Stimulated activated CD8-positive, alpha-beta memory T cell treated with anti-CD3 and anti-CD28 coated beads, Interleukin-4, amount 100 ng/mL, for 4 hours (primary cell): ENCODE measurements around the gene RBBP8NL.
"Not testable (repeated sequence)": the region's sequence is repeated elsewhere in the genome, so short reads cannot be mapped to it uniquely, and the experiment has no call there.

Experiments used
- DNase-seq, 2 donors: peaks; one replicate each; pipeline ENCODE4 v3.0.0-alpha.2; 2020; ENCODE audit warnings: low read depth in 2 of 2, low spot score in 1 of 2

Gene RBBP8NL

GRCh38 chr20:62445553-62446340, 18.4 kb upstream of the RBBP8NL start:
- DNase-seq, result no peak

- no peak for DNase-seq
These were observed 16.9 kb upstream of the RBBP8NL start for GRCh38 chr20:62444286-62444685.

GRCh38 chr20:62441987-62442539, 14.7 kb upstream of the RBBP8NL start:
- no peak for DNase-seq

- DNase-seq, result no peak
These were observed 11.9 kb upstream of the RBBP8NL start for GRCh38 chr20:62439218-62439617.

- no peak for DNase-seq
These were observed 10.6 kb upstream of the RBBP8NL start for GRCh38 chr20:62437927-62438326.

GRCh38 chr20:62437496-62437895, 10.2 kb upstream of the RBBP8NL start:
- DNase-seq, result no peak

- no peak for DNase-seq
These were observed 9.4 kb upstream of the RBBP8NL start for GRCh38 chr20:62436692-62437091.

GRCh38 chr20:62433658-62434497, 6.5 kb upstream of the RBBP8NL start:
- no peak for DNase-seq

- DNase-seq, result no peak
These were observed 3.6 kb upstream of the RBBP8NL start for GRCh38 chr20:62430866-62431447.

GRCh38 chr20:62430311-62430853, 3.0 kb upstream of the RBBP8NL start:
- DNase-seq, result no peak

GRCh38 chr20:62429455-62430310, 2.3 kb upstream of the RBBP8NL start:
- no peak for DNase-seq

- no peak for DNase-seq
These were observed 1.3 kb upstream of the RBBP8NL start for GRCh38 chr20:62428396-62429295.

GRCh38 chr20:62428002-62428372, 648 bp upstream of the RBBP8NL start:
- DNase-seq, result no peak

- DNase-seq, result no peak
These were observed 624 bp downstream of the RBBP8NL start for GRCh38 chr20:62426699-62427131.

- DNase-seq, result not testable (repeated sequence)
These were observed 1.3 kb downstream of the RBBP8NL start for GRCh38 chr20:62426059-62426348.

GRCh38 chr20:62425281-62426058, 1.9 kb downstream of the RBBP8NL start:
- no peak for DNase-seq

- no peak for DNase-seq
These were observed 2.9 kb downstream of the RBBP8NL start for GRCh38 chr20:62424249-62425107.

- no peak for DNase-seq
These were observed 4.0 kb downstream of the RBBP8NL start for GRCh38 chr20:62423326-62423706.
